Inferior parietal cortex (tissue), 1 donor: Measurements from ENCODE around the gene CHRDL1.
"Not testable (repeated sequence)": the region's sequence is repeated elsewhere in the genome, so short reads cannot be mapped to it uniquely, and the experiment has no call there.

Experiments
- DNase-seq: peaks from one replicate; pipeline ENCODE4 v3.0.0-alpha.2; 2016; ENCODE audit errors: extremely low spot score

Gene CHRDL1

DNA sequence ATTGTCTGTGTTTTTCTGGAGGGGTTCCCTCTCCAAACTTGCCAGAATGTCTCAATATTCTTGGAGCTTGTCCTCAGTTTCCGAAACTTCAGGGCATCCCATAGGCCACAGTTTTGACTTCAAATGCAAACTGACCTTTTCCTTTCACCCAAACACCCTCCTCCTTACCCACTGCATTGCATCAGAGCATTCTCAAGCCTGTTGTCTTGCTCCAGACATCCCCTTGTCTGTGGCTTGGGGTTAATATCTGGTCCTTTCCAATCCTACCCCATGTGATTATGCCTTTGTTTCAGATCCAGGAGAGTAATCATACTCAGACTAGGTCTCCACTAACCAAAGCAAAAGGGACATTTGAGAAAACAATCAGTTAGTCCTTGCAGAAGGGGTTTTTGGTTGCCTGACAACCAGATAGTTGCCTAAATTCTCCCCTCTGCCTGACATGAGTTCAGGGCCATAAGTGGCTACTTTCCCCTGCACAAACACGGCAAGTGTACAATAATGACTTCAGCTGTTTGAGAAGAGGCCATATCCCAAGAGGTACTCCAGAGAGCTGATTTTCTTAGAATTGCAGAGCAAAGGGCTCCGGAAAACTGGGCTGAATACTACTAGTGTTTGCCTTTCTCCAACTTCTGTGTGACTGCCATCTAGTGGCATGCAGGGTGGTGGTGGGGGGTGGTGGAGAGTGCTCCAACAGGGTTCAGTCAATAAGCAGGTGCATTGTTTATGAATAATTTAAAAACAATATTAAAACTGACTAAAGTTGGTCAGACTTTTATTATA, 130.2 kb downstream of the CHRDL1 start:
- no peak for DNase-seq

DNA sequence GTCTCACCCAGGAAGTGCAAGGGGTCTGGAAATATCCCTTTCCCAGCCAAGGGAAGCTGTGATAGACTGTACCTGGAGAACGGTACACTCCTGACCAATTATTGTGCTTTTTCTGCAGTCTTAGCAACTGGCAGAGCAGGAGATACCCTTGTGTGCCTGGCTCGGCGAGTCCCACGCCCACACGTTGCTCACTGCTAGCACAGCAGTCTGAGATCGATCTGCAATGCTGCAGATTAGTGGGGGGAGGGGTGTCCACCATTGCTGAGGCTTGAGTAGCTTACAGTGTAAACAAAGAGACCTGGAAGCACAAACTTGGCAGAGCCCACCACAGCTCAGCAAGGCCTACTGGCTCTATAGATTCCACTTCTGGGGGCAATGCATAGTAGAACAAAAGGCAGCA, 138.5 kb downstream of the CHRDL1 start:
- DNase-seq, result no peak

- not testable (repeated sequence) for DNase-seq
Measured at GRCh38 chrX:110654280-110654679, 141.3 kb downstream of the CHRDL1 start.

GRCh38 chrX:110646386-110646785, 149.2 kb downstream of the CHRDL1 start:
- DNase-seq, result no peak
